Progenitor cell of endocrine pancreas (in vitro differentiated cells): Measurements from ENCODE around the gene PROSER1. TPM values are rescaled to one million over a fixed set of nuclear protein-coding genes. Genes with fewer than 3 reads are reported as not detected.

Source experiments
- DNase-seq: peaks from one replicate; pipeline ENCODE4 v3.0.0; 2021; ENCODE audit warnings: low spot score; ENCODE audit not compliant: unreplicated experiment
- H3K27ac Mint-ChIP-seq: 2 replicates; pipeline ENCODE4 v1.8.0; 2021; ENCODE audit warnings: mild to moderate bottlenecking, moderate library complexity, mixed read lengths
- H3K27me3 Mint-ChIP-seq: 2 replicates; pipeline ENCODE4 v1.8.0; 2021; ENCODE audit warnings: mixed read lengths
- H3K36me3 Mint-ChIP-seq: 2 replicates; pipeline ENCODE4 v1.8.0; 2022; ENCODE audit warnings: mixed read lengths; ENCODE audit not compliant: insufficient read depth
- H3K4me1 Mint-ChIP-seq: 2 replicates; pipeline ENCODE4 v1.8.0; 2021; ENCODE audit warnings: low read depth, mixed read lengths
- H3K4me3 Mint-ChIP-seq: 2 replicates; pipeline ENCODE4 v1.8.0; 2021; ENCODE audit warnings: low read depth, mild to moderate bottlenecking, moderate library complexity, mixed read lengths
- H3K9me3 Mint-ChIP-seq: 2 replicates; pipeline ENCODE4 v1.8.0; 2021; ENCODE audit warnings: low read depth, mixed read lengths
- total RNA-seq: library from RNA; stranded (reverse); gene quantifications from 2 replicates; pipeline ENCODE4 v1.2.1, GENCODE V29; 2021
- TF ChIP-seq, protein P1 (sequence below): fragments of 200-600 bp; sonication (generic); IDR thresholded peaks from one replicate; pipeline ENCODE4 v1.5.0; 2021; ENCODE audit warnings: antibody characterized with exemption, mild to moderate bottlenecking; ENCODE audit not compliant: unreplicated experiment

The PROSER1 gene
- total RNA-seq, 1 donor from 2014 or later: 66.4 TPM

GRCh38 chr13:39058040-39058439, 20.2 kb upstream of the PROSER1 start:
- no peak for DNase-seq
- no peak overlapping the region for H3K4me3 Mint-ChIP-seq
- H3K4me1 Mint-ChIP-seq: peaks cover 5% of the 10 kb centered on the region
- no peaks in the 10 kb centered on the region for H3K27me3 Mint-ChIP-seq
- H3K27ac Mint-ChIP-seq: no peak overlapping the region
- H3K36me3 Mint-ChIP-seq: peaks cover 13% of the 10 kb centered on the region
- H3K9me3 Mint-ChIP-seq: peaks cover 11% of the 10 kb centered on the region
- TF ChIP-seq, protein P1, sequence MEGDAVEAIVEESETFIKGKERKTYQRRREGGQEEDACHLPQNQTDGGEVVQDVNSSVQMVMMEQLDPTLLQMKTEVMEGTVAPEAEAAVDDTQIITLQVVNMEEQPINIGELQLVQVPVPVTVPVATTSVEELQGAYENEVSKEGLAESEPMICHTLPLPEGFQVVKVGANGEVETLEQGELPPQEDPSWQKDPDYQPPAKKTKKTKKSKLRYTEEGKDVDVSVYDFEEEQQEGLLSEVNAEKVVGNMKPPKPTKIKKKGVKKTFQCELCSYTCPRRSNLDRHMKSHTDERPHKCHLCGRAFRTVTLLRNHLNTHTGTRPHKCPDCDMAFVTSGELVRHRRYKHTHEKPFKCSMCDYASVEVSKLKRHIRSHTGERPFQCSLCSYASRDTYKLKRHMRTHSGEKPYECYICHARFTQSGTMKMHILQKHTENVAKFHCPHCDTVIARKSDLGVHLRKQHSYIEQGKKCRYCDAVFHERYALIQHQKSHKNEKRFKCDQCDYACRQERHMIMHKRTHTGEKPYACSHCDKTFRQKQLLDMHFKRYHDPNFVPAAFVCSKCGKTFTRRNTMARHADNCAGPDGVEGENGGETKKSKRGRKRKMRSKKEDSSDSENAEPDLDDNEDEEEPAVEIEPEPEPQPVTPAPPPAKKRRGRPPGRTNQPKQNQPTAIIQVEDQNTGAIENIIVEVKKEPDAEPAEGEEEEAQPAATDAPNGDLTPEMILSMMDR: no peak

DNA sequence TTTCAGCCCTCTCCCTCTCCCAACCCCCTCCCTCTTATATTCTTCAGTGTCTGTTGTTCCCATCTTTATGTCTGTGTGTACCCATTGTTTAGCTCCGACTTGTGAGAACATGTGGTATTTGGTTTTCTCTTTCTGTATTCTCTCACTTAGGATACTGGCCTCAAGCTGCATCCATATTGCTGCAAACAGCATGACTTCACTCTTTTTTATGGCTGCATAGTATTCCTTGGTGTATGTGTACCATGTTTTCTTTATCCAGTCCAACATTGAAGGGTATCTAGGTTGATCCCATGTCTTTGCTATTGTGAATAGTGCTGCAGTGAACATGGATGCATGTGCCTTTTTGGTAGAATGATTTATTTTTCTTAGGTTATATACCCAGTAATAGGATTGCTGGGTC, 18.1 kb upstream of the PROSER1 start:
- Mint-ChIP-seq H3K4me1 (peaks cover 5% of the 10 kb centered on the region), H3K4me3 (no peak overlapping the region), H3K27me3 (no peaks in the 10 kb centered on the region), H3K9me3 (peaks cover 11% of the 10 kb centered on the region), H3K27ac (no peak overlapping the region), H3K36me3 (peaks cover 13% of the 10 kb centered on the region)
- no peak for DNase-seq
- TF ChIP-seq, protein P1: no peak

GRCh38 chr13:39054112-39054511, 16.2 kb upstream of the PROSER1 start:
- peaks cover 9% of the 10 kb centered on the region for H3K36me3 Mint-ChIP-seq
- peaks cover 5% of the 10 kb centered on the region for H3K4me1 Mint-ChIP-seq

DNA sequence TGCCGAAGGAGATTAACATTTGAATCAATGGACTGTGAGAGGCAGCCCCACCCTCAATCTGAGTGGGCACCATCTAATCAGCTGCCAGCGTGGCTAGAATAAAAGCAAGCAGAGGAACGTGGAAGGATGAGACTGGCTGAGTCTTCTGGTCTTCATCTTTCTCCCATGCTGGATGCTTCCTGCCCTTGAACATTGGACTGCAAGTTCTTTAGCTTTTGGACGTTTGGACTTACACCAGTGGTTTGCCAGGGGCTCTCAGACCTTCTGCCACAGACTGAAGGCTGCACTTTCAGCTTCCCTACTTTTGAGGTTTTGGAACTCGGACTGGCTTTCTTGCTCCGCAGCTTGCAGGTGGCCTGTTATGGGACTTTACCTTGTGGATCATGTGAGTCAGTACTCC, 15.1 kb upstream of the PROSER1 start:
- no peak overlapping the region for H3K4me3 Mint-ChIP-seq
- no peak overlapping the region for H3K27ac Mint-ChIP-seq
- TF ChIP-seq, protein P1: no peak

More at GRCh38 chr13:39054112-39054511, 16.2 kb upstream of the PROSER1 start:
- TF ChIP-seq, protein P1: no peak
- Mint-ChIP-seq H3K27me3 (no peaks in the 10 kb centered on the region), H3K4me3 (no peak overlapping the region), H3K9me3 (peaks cover 11% of the 10 kb centered on the region), H3K27ac (no peak overlapping the region)
- DNase-seq: no peak

DNA sequence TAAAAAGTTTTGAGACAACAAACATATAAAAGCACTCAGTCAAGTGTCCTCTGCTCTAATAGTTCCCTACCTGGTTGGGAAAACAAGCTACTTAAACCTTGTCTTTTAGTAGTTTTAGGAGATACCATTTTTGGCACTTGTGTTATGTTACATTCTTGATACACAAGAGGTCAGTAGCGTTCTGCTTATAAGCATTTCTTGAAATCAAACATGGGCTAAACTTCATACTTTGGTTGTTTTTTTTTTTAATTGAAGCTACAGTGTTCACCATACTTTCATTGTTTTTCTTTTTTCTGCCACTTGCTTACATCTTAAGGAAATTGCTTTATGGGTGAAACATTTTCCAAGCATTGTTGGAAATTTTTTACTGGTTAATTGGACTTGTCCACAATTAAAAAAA, 13.3 kb upstream of the PROSER1 start:
- DNase-seq: no peak
- Mint-ChIP-seq H3K9me3 (peaks cover 3% of the 10 kb centered on the region), H3K4me1 (peaks cover 11% of the 10 kb centered on the region), H3K27ac (no peak overlapping the region), H3K27me3 (no peaks in the 10 kb centered on the region), H3K36me3 (peaks cover 4% of the 10 kb centered on the region), H3K4me3 (no peak overlapping the region)
- TF ChIP-seq, protein P1: peak; percentile 63

More for the DNA sequence above, 15.1 kb upstream of the PROSER1 start:
- DNase-seq: no peak
- Mint-ChIP-seq H3K9me3 (peaks cover 11% of the 10 kb centered on the region), H3K27me3 (no peaks in the 10 kb centered on the region), H3K4me1 (peaks cover 10% of the 10 kb centered on the region), H3K36me3 (peaks cover 10% of the 10 kb centered on the region)
